Neural cell (in vitro differentiated cells): ENCODE measurements around the gene CFAP100. TPM values are rescaled to one million over a fixed set of nuclear protein-coding genes. Genes with fewer than 3 reads are reported as not detected.

Experiments used
- H2AFZ ChIP-seq: fragments of 200-600, 300-800 bp; sonication (generic), shearing (Covaris generic); 2 replicates; pipeline ENCODE4 v1.6.0; 2014; ENCODE audit warnings: low read depth, mild to moderate bottlenecking, antibody characterized with exemption, low read length, moderate library complexity
- H3F3A ChIP-seq: fragments of 200-600 bp; shearing (Covaris generic); 2 replicates; pipeline ENCODE4 v1.6.1; 2016; ENCODE audit warnings: mild to moderate bottlenecking, moderate library complexity, mixed read lengths, antibody characterized with exemption, low read length; ENCODE audit not compliant: insufficient read depth, poor library complexity, severe bottlenecking
- H3K27ac ChIP-seq: fragments of 200-600, 300-800 bp; sonication (generic), shearing (Covaris generic); 2 replicates; pipeline ENCODE4 v1.5.1; 2014; ENCODE audit warnings: mild to moderate bottlenecking, low read length, moderate library complexity
- H3K27me3 ChIP-seq: fragments of 300-800, 200-600 bp; sonication (generic), shearing (Covaris generic); 2 replicates; pipeline ENCODE4 v1.6.0; 2014; ENCODE audit warnings: mild to moderate bottlenecking, low read depth, low read length, moderate library complexity; ENCODE audit not compliant: insufficient read depth
- H3K36me3 ChIP-seq: fragments of 300-800, 200-600 bp; sonication (generic), shearing (Covaris generic); 2 replicates; pipeline ENCODE4 v1.5.1; 2014; ENCODE audit warnings: mild to moderate bottlenecking, antibody characterized with exemption, low read length, moderate library complexity; ENCODE audit not compliant: insufficient read depth
- H3K4me2 ChIP-seq: fragments of 300-800, 200-600 bp; sonication (generic), shearing (Covaris generic); 2 replicates; pipeline ENCODE4 v1.6.0; 2014; ENCODE audit warnings: mild to moderate bottlenecking, low read length
- H3K4me3 ChIP-seq: fragments of 300-800, 200-600 bp; sonication (generic), shearing (Covaris generic); 2 replicates; pipeline ENCODE4 v1.5.1; 2014; ENCODE audit warnings: mild to moderate bottlenecking, low read length, moderate library complexity
- H3K79me2 ChIP-seq: fragments of 200-600 bp; shearing (Covaris generic); replicated peaks from 2 replicates; pipeline ENCODE4 v1.6.0; 2014; ENCODE audit warnings: mild to moderate bottlenecking, low read length, moderate library complexity; ENCODE audit not compliant: insufficient read depth
- H3K9ac ChIP-seq: fragments of 300-800, 200-600 bp; sonication (generic), shearing (Covaris generic); 2 replicates; pipeline ENCODE4 v1.6.1; 2016; ENCODE audit warnings: mild to moderate bottlenecking, low read length, mixed read lengths
- H3K9me2 ChIP-seq: fragments of 200-600 bp; shearing (Covaris generic); 2 replicates; pipeline ENCODE4 v1.6.1; 2016; ENCODE audit warnings: mild to moderate bottlenecking, low read length, mixed read lengths; ENCODE audit not compliant: insufficient read depth
- H3K9me3 ChIP-seq: fragments of 200-600, 300-800 bp; sonication (generic), shearing (Covaris generic); 2 replicates; pipeline ENCODE4 v1.6.1; 2016; ENCODE audit warnings: mild to moderate bottlenecking, mixed run types, low read length, moderate library complexity, mixed read lengths
- H4K20me1 ChIP-seq: fragments of 200-600 bp; shearing (Covaris generic); 2 replicates; pipeline ENCODE4 v1.6.1; 2016; ENCODE audit warnings: mild to moderate bottlenecking, mixed run types; ENCODE audit not compliant: insufficient read depth
- CTCF ChIP-seq: fragments of 450-650 bp; IDR thresholded peaks from 2 replicates; pipeline ENCODE4 v1.5.1; 2014; ENCODE audit warnings: antibody characterized with exemption, mild to moderate bottlenecking, moderate library complexity; ENCODE audit not compliant: poor library complexity, severe bottlenecking
- EP300 ChIP-seq: fragments of 450-650 bp; conservative IDR thresholded peaks from 2 replicates; pipeline ENCODE4 v1.6.1; 2014; ENCODE audit warnings: antibody characterized with exemption, mild to moderate bottlenecking, moderate library complexity; ENCODE audit not compliant: poor library complexity, severe bottlenecking
- EZH2 ChIP-seq: fragments of 200-600, 300-800 bp; shearing (Covaris generic), sonication (generic); IDR thresholded peaks from 2 replicates; pipeline ENCODE4 v1.6.1; 2014; ENCODE audit warnings: antibody characterized with exemption, low read length, borderline replicate concordance, mild to moderate bottlenecking; ENCODE audit not compliant: insufficient read depth, poor library complexity, severe bottlenecking
- MXI1 ChIP-seq: fragments of 450-650 bp; conservative IDR thresholded peaks from 2 replicates; pipeline ENCODE4 v1.6.1; 2014; ENCODE audit warnings: antibody characterized with exemption, mild to moderate bottlenecking; ENCODE audit not compliant: poor library complexity, severe bottlenecking
- POLR2AphosphoS5 ChIP-seq: IDR thresholded peaks from 2 replicates; pipeline ENCODE4 v1.6.1; 2012
- RAD21 ChIP-seq: fragments of 450-650 bp; conservative IDR thresholded peaks from 2 replicates; pipeline ENCODE4 v1.6.1; 2014; ENCODE audit warnings: antibody characterized with exemption, mild to moderate bottlenecking, moderate library complexity
- SMC3 ChIP-seq: fragments of 450-650 bp; conservative IDR thresholded peaks from 2 replicates; pipeline ENCODE4 v1.6.1; 2014; ENCODE audit warnings: antibody characterized with exemption, mild to moderate bottlenecking, moderate library complexity; ENCODE audit not compliant: poor library complexity
- TAF1 ChIP-seq: IDR thresholded peaks from 2 replicates; pipeline ENCODE4 v1.6.1; 2012; ENCODE audit warnings: low read depth
- polyA plus RNA-seq: library from polyadenylated mRNA; depleted of rRNA; stranded (reverse); fragments of >200 nt; gene quantifications from 2 replicates; pipeline ENCODE4 v1.2.3, GENCODE V29; 2014
- TF ChIP-seq, protein P1 (sequence below): IDR thresholded peaks from 2 replicates; pipeline ENCODE4 v1.6.1; 2012; ENCODE audit warnings: borderline replicate concordance

The CFAP100 gene
- polyA plus RNA-seq, 1 donor from 2014 or later, result not detected

GRCh38 chr3:126449621-126450051, 54.9 kb downstream of the CFAP100 start:
- no peak overlapping the region for H3K4me3 ChIP-seq
- no peaks in the 10 kb centered on the region for H3K9me3 ChIP-seq
- H4K20me1 ChIP-seq, result no peaks in the 10 kb centered on the region
- no peak overlapping the region for H3K4me2 ChIP-seq
- no peaks in the 10 kb centered on the region for H3K79me2 ChIP-seq
- H3K9ac ChIP-seq, result no peak overlapping the region
- no peak overlapping the region for H3K27ac ChIP-seq
- H2AFZ ChIP-seq, result no peak overlapping the region
- no peaks in the 10 kb centered on the region for H3F3A ChIP-seq
- no peaks in the 10 kb centered on the region for H3K9me2 ChIP-seq
- TF ChIP-seq, protein P1, sequence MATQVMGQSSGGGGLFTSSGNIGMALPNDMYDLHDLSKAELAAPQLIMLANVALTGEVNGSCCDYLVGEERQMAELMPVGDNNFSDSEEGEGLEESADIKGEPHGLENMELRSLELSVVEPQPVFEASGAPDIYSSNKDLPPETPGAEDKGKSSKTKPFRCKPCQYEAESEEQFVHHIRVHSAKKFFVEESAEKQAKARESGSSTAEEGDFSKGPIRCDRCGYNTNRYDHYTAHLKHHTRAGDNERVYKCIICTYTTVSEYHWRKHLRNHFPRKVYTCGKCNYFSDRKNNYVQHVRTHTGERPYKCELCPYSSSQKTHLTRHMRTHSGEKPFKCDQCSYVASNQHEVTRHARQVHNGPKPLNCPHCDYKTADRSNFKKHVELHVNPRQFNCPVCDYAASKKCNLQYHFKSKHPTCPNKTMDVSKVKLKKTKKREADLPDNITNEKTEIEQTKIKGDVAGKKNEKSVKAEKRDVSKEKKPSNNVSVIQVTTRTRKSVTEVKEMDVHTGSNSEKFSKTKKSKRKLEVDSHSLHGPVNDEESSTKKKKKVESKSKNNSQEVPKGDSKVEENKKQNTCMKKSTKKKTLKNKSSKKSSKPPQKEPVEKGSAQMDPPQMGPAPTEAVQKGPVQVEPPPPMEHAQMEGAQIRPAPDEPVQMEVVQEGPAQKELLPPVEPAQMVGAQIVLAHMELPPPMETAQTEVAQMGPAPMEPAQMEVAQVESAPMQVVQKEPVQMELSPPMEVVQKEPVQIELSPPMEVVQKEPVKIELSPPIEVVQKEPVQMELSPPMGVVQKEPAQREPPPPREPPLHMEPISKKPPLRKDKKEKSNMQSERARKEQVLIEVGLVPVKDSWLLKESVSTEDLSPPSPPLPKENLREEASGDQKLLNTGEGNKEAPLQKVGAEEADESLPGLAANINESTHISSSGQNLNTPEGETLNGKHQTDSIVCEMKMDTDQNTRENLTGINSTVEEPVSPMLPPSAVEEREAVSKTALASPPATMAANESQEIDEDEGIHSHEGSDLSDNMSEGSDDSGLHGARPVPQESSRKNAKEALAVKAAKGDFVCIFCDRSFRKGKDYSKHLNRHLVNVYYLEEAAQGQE, result no peak
- TF ChIP-seq EZH2, result no peak
- TF ChIP-seq EP300, result no peak
- no peak for TF ChIP-seq CTCF
- TF ChIP-seq TAF1, result no peak
- TF ChIP-seq RAD21, result no peak
- no peak for TF ChIP-seq SMC3
- TF ChIP-seq POLR2AphosphoS5, result no peak
- TF ChIP-seq MXI1, result no peak
- no peaks in the 10 kb centered on the region for H3K36me3 ChIP-seq
- H3K27me3 ChIP-seq, result no peaks in the 10 kb centered on the region

DNA sequence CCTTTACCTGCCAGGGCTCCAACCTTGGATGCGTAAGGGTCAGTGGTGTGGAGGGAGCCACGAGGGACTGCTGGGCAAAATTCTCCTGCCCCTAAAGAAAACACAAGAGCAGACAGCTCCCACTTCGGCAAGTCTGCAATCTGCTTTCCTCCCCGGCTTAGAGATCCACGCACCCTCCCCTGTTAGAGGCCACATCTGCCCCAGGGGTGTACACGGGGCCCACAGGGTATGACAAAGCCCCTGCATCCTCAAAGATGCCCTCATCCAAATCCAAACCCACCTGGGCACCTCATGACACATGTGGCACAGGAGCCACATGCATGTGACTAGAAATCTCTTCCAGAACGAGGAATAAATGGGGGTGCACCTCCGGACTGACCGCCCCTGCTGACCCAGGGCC, 55.5 kb downstream of the CFAP100 start:
- Histone ChIP-seq H3K4me2 (no peak overlapping the region), H3K9me2 (no peaks in the 10 kb centered on the region), H3K79me2 (no peaks in the 10 kb centered on the region), H4K20me1 (no peaks in the 10 kb centered on the region), H3K36me3 (no peaks in the 10 kb centered on the region), H3K4me3 (no peak overlapping the region), H3K27me3 (no peaks in the 10 kb centered on the region), H3K9me3 (no peaks in the 10 kb centered on the region), H3F3A (no peaks in the 10 kb centered on the region), H3K27ac (no peak overlapping the region), H3K9ac (no peak overlapping the region), H2AFZ (no peak overlapping the region)
- no peak for TF ChIP-seq EP300
- TF ChIP-seq TAF1, result no peak
- no peak for TF ChIP-seq RAD21
- TF ChIP-seq CTCF, result no peak
- TF ChIP-seq, protein P1, result no peak
- no peak for TF ChIP-seq MXI1
- no peak for TF ChIP-seq POLR2AphosphoS5
- no peak for TF ChIP-seq SMC3
- TF ChIP-seq EZH2, result no peak
